BJ (cell line): ENCODE data around the gene KCTD17. TPM values are rescaled to one million over a fixed set of nuclear protein-coding genes. Genes with fewer than 3 reads are reported as not detected.

Experiments
- CTCF ChIA-PET: fragments of 350-600 bp; formaldehyde crosslinking; extraction: SDS; loops from one replicate; lab custom pipeline; 2021; ENCODE audit warnings: antibody characterized with exemption, inconsistent platforms; lab: Yijun Ruan, JAX
- POLR2A ChIA-PET: fragments of 300-600 bp; sonication (Branson Sonifier 250); formaldehyde crosslinking; extraction: SDS; loops from one replicate; lab custom pipeline; 2021; ENCODE audit warnings: antibody characterized with exemption; lab: Charles Lee
- DNase-seq: peaks from one replicate; pipeline ENCODE4 v3.0.0-alpha.2; 2011; ENCODE audit warnings: low read depth
- H3K27me3 ChIP-seq: 2 replicates; pipeline ENCODE4 v1.6.0; 2011; ENCODE audit warnings: low read length; ENCODE audit not compliant: control insufficient read depth, insufficient read depth
- H3K36me3 ChIP-seq: 2 replicates; pipeline ENCODE4 v1.5.1; 2011; ENCODE audit warnings: low read length; ENCODE audit not compliant: control insufficient read depth, insufficient read depth
- H3K4me3 ChIP-seq: 2 replicates; pipeline ENCODE4 v1.5.1; 2011; ENCODE audit warnings: low read depth, mild to moderate bottlenecking, control low read depth, low read length
- polyA plus RNA-seq: library from polyadenylated mRNA; depleted of rRNA; stranded (reverse); fragments of >200 nt; gene quantifications from 2 replicates; pipeline ENCODE4 v1.2.3, GENCODE V29; 2011
- TF ChIP-seq, protein P1 (sequence below): IDR thresholded peaks from 2 replicates; pipeline ENCODE4 v1.5.1; 2011; ENCODE audit warnings: low read depth, mild to moderate bottlenecking, control low read depth, inconsistent platforms, low read length, moderate library complexity; ENCODE audit not compliant: insufficient read depth

Gene KCTD17
- polyA plus RNA-seq, 1 experiment: 36.3 TPM

DNA sequence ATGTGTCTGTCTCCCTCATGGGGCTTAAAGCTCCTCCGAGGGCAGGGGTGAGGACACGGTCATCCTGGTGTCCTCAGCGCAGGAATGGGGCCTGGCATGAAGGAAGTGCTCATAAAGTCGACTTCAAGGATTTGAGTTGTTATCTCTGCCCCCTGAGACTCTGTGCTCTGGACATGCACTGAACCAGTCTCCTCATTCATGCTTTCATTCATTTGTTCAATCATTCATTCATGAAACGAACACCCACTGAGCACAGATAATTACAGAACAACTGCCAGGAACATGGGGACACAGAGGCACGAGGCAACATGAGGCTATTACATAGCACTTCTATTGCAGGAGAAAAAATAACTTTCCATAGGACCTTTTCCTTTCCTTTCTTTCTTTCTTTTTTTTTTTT, 41.5 kb downstream of the KCTD17 start:
- CTCF ChIA-PET: no interaction called here
- TF ChIP-seq, protein P1, sequence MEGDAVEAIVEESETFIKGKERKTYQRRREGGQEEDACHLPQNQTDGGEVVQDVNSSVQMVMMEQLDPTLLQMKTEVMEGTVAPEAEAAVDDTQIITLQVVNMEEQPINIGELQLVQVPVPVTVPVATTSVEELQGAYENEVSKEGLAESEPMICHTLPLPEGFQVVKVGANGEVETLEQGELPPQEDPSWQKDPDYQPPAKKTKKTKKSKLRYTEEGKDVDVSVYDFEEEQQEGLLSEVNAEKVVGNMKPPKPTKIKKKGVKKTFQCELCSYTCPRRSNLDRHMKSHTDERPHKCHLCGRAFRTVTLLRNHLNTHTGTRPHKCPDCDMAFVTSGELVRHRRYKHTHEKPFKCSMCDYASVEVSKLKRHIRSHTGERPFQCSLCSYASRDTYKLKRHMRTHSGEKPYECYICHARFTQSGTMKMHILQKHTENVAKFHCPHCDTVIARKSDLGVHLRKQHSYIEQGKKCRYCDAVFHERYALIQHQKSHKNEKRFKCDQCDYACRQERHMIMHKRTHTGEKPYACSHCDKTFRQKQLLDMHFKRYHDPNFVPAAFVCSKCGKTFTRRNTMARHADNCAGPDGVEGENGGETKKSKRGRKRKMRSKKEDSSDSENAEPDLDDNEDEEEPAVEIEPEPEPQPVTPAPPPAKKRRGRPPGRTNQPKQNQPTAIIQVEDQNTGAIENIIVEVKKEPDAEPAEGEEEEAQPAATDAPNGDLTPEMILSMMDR: no peak

DNA sequence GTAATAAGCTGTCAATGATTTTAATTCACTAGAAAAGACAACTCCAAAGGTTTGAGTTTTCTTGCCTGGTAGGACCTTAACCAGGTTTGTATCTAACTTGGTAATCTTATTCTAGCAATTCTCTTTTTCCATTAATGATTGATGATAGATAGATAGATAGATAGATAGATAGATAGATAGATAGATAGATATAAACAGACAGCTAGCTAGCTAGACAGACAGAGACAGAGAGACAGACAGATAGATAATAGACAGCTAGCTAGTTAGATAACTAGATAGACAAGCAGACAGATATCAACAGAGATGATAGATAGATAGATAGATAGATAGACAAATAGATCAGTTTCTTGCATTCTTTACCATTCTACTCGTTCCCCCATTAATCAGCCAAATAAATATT, 42.7 kb downstream of the KCTD17 start:
- POLR2A ChIA-PET: no interaction called here
- TF ChIP-seq, protein P1: no peak
- no peak overlapping the region for H3K4me3 ChIP-seq
- CTCF ChIA-PET: no interaction called here
- peaks cover 17% of the 10 kb centered on the region for H3K27me3 ChIP-seq
- no peak for DNase-seq
- H3K36me3 ChIP-seq: no peaks in the 10 kb centered on the region

More for the DNA sequence above, 41.5 kb downstream of the KCTD17 start:
- no peak for DNase-seq
- H3K27me3 ChIP-seq: peaks cover 14% of the 10 kb centered on the region
- no peaks in the 10 kb centered on the region for H3K36me3 ChIP-seq
- POLR2A ChIA-PET: no interaction called here
- no peak overlapping the region for H3K4me3 ChIP-seq

DNA sequence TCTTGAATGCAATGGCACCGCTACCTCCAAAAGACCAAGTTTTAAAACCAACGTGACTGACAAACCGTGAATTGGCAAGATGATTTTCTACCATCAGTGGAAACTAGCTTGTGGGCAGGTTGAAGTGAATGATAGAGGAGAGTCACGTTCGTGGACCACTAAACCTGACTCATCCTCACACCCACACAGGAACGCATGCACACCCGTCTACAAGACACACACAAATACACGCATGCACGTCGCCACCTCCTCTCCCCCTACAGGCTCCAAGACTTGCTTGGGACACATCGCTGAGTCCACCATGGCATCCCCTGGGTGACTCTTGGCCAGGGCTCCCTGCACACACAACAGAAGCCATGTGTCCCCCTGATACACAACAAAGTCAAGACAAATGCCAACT, 43.6 kb downstream of the KCTD17 start:
- Histone ChIP-seq H3K27me3 (peaks cover 17% of the 10 kb centered on the region), H3K4me3 (no peak overlapping the region), H3K36me3 (no peaks in the 10 kb centered on the region)
- ChIA-PET POLR2A (no interaction called here), CTCF (no interaction called here)
- TF ChIP-seq, protein P1: no peak
- DNase-seq: no peak

DNA sequence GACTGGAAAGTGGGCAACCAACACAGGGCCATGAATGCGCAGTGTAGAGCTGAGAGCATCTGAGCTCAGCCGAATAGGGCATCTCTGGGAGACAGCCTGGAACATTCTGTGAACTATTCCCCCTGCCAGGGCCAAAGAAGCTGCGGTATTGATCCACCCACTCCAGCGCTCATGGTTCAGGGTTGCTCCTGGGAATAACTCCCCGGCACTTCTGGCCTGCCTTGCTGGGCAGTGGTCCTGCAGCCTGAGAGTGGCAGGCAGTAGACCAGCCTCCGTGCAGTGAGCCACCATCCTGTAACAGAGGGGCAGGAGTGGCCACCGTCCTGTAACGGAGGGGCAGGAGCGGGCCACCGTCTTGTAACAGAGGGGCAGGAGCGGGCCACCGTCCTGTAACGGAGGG, 45.8 kb downstream of the KCTD17 start:
- TF ChIP-seq, protein P1: no peak
- ChIA-PET POLR2A (no interaction called here), CTCF (no interaction called here)
- no peak overlapping the region for H3K4me3 ChIP-seq
- H3K27me3 ChIP-seq: peaks cover 18% of the 10 kb centered on the region
- no peaks in the 10 kb centered on the region for H3K36me3 ChIP-seq
- DNase-seq: no peak

DNA sequence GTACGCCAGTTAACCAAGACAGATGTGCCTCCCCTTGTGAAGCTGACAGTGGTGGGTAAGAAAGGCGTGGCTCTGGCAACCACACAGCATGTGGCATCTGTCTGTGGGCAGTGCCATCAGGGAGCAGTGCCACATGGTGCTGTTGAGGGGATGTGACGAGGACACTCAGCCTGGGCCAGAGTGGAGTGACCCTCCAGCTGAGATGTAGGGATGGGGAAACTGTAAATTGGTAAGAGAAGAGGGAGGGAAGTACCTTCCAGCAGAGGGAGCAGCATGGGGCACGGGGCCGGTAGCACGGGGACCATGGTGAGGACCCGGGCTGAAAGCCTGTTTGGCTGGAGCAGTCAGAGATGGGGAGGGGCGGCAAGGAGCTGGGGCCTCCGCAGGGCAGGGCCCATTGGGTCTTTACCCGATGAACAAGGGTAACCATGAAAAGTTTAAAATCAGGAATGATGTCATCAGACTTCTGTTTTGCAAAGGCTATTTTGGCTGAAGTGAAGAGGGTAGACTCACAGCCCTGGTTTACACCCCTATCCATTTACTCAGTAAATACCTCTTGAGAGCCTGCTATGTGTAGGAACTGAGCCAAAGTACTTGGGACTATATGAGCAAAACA, 47.5 kb downstream of the KCTD17 start:
- no peaks in the 10 kb centered on the region for H3K36me3 ChIP-seq
- TF ChIP-seq, protein P1: no peak; the same call in 1 of the 2 replicates
- peaks cover 26% of the 10 kb centered on the region for H3K27me3 ChIP-seq
- H3K4me3 ChIP-seq: no peak overlapping the region
- POLR2A ChIA-PET: no interaction called here
- CTCF ChIA-PET: no interaction called here
- DNase-seq: no peak
